Kasumi-1 (cell line): ENCODE results near the gene SARNP.

Experiments used
- DNase-seq, 2 experiments: peaks; one replicate each; lab custom pipeline; 2025; lab: John Stamatoyannopoulos, UW

SARNP gene

GRCh38 chr12:55742719-55743405 is 74.7 kb downstream of the SARNP start, which contains the start of gene GDF11:
Gene GDF11, plus strand, starts transcription at chr12:55743122. Its CDS starts 195 bp downstream, at chr12:55743317.
- DNase-seq, result peak; percentile 62 to 83

DNA sequence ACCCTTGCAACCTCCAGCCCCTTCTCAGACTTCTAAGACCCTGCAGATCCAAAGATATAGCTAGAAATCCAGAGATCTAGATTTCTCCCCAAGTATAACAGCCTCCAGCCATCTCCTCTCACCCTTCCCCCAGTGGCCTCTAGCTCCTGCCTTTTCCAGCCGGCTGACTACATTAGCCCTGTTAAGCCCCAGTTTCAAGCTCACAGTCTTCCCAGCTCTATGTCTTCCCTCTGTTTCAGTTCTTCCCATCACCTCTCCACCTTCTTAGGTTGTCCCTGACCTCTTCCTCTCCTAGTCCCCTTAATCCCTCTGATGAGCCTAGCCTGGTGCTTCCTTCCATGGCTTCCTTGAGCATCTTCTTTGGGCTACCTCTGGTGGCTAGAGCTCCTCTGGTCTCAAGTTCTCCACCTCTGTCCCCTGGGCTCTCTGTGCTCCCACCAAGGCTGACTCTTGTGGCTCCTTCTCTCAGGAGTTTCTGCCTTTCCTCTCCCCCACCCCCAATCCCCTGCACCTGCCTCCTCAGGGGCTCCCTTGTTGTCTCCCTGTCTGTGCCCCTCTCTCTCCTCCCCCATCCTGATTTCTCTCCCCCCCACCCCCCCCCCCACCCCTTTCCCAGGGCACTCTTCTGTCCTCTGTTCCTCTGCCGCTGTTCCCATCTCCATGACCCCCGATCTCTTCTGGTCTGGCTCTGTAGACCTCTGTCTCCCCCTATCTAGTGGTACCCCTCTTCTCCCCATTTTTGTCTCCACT is 75.4 kb downstream of the SARNP start:
- DNase-seq, result no peak

GRCh38 chr12:55739025-55739378 is 78.5 kb downstream of the SARNP start:
- no peak for DNase-seq

GRCh38 chr12:55738123-55739024 is 79.2 kb downstream of the SARNP start:
- peak; percentile 88 to 94 for DNase-seq

DNA sequence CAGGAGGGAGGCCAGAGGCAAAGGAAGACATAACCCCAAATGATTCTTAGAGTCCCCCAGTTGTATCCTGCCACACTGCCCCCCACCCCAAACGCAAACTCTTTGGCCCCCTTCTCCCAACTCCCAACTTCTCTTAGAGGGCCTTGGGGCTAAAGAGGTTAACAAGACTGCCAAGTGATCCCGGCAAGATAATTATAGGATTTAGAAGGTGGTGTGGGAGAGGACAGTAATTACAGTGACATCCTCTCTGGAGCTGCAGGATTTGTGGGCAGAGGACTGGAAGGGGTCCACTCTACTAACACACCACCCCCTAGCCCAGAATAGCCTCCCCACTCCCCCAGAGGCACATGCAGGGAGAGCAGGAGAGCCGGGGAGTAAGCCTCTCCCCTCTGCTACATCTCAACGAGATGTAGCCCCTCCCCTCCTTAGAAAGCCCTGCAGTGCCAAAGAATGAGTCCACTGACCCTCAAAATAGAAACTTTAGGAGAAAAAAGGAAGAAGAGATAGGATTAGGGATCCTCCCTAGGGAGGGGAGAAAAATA is 79.9 kb downstream of the SARNP start:
- DNase-seq, result peak; percentile 15 to 27

- DNase-seq, result peak; percentile 71 to 84
Observed at GRCh38 chr12:55736780-55737580, 80.5 kb downstream of the SARNP start.

DNA sequence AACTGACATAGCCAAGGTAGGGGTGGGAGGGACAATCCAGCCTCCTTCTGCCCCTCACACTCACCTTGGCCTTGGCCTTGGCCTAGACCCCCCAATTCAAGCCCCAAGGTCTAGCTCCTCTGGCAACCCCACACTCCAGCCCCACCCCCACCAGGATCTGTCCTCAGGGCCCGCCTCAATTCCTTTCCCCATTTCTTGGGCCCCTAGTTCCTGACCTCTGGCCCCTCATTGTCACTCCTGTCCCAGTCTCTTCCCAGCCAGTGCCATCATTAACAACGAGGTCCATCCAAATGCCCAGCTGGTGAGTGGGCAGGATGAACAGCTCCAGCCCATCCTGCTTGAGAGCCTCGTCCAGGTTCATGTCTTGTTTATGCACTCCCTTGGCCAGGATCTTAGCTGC is 81.4 kb downstream of the SARNP start:
- DNase-seq, result no peak

DNA sequence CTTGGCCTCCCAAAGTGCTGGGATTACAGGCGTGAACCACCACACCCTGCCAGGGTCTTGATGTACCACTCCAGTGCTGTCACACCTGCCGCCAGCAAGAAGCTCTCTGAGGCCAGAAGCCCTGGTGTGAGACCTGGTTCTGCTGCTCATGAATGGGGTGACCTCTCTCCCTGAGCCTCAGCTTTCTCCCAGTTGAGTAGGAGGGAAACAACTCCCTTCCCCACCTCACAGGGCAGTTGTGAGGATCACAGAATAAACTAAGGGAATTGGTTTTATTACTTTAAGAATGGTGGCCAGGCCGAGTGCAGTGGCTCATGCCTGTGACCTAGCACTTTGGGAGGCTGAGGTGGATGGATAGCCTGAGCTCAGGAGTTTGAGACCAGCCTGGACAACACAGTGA is 82.9 kb downstream of the SARNP start:
- no peak for DNase-seq

DNA sequence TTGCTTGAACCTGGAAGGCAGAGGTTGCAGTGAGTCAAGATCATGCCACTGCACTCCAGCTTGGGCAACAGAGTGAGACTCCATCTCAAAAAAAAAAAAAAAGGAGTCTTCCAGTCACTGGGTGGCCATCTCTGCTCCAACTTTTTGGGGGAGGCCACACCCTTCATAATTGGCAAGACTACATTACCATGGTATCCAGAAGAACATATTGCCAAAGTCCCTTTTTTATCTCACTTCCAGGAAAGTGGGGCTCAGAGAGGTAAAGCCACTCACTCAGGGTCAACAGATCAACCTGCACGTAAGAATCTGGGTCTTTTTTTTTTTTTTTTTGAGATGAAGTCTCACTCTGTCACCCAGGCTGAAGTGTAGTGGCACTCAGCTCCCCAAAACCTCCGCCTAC is 83.7 kb downstream of the SARNP start:
- DNase-seq, result no peak

DNA sequence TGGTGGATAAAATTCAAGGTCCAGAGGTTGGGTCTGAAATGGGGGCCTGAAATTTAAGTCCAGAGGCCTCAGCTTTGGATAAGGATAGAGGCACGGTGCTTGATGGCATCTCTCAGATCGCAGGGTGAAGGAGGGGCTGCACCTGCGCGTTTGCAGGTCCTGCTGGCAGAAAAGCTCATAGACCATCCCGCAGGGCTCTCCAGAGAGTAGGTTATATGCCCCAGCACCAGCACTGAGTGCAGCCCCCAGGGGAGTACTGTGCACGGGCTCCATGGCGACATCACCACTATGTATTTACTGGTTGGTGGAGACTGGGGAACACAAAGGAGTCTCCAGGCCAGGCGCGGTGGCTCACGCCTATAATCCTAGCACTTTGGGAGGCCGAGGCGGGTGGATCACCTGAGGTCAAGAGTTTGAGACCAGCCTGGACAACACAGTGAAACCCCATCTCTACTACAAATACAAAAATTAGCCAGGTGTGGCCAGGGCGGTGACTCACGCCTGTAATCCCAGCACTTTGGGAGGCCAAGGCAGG is 84.4 kb downstream of the SARNP start:
- no peak for DNase-seq

DNA sequence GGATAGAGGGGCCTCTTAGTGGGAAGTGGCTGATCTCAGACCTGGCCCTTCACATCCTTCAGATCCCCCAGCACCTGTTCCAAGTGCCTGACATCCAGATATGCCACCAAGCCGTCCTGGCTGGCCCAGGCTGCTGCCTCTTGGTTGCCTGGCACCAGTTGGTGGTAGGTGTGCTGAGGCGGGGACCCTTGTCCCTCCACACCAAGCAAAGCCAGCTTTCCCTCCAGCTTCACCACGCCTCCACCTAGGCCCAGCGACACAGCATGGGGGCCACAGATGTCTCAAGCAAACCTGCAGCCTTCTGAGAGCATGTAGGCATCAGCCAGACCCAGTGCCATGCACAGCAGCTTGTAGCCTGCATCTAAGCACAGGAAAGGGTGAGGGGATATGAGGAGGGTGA is 85.2 kb downstream of the SARNP start:
- no peak for DNase-seq

- DNase-seq, result peak; percentile 71 to 80
Observed at GRCh38 chr12:55729819-55730818, 87.4 kb downstream of the SARNP start.

DNA sequence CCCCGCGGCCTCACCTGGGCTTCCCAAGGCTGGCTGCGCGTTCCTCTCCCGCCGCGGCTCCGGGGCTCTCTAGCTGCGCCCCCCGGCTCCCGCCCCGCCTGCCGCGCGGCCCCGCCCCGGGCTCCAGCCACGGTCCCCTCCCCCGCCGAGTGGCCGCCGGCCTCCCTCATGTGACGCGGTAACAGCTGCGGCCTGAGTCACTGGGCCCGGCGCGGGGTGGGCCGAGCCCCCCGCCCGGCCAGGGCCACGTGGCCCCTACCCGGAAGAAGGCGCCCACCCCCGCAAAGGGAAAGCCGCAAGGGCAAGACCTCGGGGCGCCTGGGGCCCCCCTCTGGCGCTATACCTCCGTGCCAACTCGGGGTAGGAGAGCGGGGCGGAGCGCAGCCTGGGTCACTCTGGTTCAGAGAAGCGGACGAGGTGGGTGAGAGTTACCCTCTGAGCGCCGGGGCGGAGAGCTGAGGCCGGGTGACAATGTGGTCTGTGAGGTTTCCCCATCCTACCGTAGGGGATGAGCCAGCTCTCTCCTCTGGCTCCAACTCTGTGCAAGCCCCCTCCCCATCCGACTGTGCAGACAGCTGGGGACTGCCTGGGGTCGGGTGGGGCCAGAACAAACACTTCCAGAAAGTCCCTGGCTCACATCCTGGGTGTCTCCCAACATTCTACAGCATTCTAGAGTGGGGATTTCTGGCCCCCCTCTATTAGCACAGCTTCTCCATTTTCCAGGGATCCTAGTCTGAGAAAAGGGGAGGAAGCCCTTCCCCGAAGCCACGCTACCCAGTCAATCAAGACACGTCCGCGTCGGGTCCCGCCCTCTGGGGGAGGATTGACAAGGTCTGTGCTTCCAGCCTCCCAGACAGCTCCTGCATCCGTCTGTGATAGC is 88.3 kb downstream of the SARNP start, which contains the start of gene CD63:
CD63 (minus strand) TSS at position 71 of the 880 bp plus-strand sequence. CDS start 668 bp downstream, outside the sequence.
- peak; percentile 90 to 91 for DNase-seq

DNA sequence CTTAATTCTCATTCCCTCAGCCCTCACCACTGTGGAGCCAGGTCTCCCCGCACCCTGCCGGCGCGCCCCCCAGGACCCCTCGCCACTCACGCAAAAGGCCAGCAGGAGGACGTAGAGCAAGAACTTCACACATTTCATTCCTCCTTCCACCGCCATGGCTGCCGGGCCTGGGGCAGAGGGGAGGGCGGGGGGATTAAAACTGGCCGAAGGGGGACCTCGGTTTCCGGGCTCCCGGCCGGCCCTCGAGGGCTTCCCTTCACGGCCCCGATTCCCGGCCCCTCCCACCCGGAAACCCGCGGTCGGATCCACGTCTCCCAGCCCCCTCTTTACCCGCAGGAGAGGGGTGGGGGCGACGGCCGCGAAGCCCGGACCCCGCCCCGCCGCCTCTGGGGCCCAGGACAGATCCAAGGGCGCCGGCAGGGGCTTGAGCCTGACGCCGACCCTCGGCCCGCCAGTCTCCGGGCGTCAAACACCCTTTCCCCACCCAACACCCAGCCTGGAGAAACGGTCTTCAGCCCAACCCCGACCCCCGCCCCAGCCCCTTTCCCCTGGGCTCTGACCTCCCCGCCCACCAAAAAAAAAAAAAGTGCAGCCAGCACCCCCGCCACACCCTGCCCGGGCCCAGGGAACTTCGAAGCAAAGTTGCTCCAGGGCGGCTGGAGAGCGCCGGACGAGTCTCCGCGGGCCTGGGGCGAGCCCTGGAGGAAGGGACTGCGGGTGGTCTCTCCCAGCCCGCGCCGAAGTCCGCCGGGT is 89.2 kb downstream of the SARNP start:
- DNase-seq, result peak in 1 of 2 experiments; percentile 25

- DNase-seq, result no peak
Observed at GRCh38 chr12:55727643-55728185, 89.8 kb downstream of the SARNP start.

DNA sequence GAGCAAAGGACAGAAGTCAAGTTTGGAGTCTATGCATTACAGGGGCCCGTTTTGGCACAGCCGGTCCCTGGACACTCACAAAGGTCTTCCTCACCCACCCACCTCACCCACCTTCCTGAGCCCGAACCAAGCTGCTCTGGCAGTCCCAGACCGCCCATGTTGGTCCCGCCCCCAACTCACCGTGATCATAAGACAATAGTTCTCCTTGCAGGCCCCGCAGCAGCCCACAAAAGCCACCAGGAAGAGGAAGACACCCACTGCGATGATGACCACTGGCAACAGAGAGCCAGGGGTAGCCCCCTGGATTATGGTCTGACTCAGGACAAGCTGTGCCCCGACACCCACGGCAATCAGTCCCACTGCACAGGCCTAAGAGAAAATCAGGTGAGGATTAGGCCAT is 90.6 kb downstream of the SARNP start:
- no peak for DNase-seq

DNA sequence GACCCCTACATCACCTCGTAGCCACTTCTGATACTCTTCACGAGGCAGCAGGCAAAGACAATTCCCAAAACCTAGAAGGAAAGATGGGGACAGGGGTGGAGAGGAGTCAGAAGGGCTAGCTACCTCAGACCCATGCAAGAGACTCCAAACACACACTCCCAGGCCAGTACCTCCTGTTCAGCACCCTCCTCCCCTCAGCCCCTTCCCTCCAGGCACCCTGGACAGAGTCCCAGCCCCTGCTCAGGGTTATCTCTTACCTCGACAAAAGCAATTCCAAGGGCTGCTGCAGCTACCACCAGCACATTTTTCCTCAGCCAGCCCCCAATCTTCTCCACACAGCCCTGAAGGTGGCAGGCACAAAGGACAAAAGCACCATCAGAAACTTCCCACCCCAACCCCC is 92.0 kb downstream of the SARNP start:
- no peak for DNase-seq

DNA sequence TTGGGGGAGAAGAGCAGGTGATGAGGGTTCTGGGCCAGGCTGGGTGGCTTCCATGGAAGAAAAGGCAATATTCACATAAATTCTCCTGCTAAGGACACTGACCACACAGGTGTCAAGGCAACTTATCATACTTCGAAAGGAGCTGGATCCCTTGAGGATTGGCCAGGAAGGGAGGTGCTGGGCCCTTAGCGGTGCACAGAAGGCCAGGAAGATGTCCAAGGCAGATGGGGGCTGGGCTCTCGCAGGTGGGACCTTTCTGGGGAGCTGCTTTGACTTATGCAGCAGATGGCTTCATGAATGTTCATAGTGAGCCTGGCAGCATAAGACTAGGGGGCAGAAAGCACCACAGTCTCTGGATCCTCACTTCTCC is 92.6 kb downstream of the SARNP start:
- DNase-seq, result no peak
